Right lobe of liver (tissue), 4 donors: ENCODE data around the gene TBC1D20.
"Not testable (repeated sequence)": the region's sequence is repeated elsewhere in the genome, so short reads cannot be mapped to it uniquely, and the experiment has no call there.

Experiments
- POLR2A ChIP-seq: fragments of 450-650 bp; IDR thresholded peaks from one replicate; pipeline ENCODE4 v1.6.1; 2017; ENCODE audit warnings: antibody characterized with exemption, mild to moderate bottlenecking
- TF ChIP-seq, protein P1 (sequence below), 4 donors: fragments of 200-600 bp in 3 of 4; fragments of 450-650 bp in 1 of 4; IDR thresholded peaks; one replicate each; pipeline versions ENCODE4 v1.5.1 to v1.8.0; 2016 to 2022; ENCODE audit warnings: antibody characterized with exemption in 4 of 4, mild to moderate bottlenecking in 2 of 4
- donor health status: DM: no; HTN: no; CAD: no.
- donor health status: DM: no; HTN: no; CAD: no.
- donor health status: DM: no; HTN: yes; CAD: no.

DNA sequence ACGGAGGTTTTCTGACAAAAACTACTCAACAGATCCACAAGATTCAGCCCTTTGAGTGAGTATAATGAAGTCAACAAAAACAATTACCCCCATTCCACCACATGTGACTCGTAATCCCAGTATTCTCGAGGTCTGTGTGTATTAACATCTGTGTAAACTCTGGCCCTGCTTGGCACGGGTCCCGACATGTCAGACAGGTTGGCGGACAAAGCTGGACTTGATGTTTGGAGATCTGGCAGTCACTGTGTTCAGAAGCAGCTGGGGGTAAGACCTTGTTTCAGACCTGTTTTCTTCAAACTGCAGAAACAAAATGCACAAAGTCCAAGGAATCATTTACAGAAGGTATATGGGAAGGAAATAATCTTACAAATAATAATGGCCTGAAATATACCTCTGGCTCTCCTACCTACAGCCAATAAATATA lies 46.0 kb upstream of the TBC1D20 start:
- TF ChIP-seq, protein P1, sequence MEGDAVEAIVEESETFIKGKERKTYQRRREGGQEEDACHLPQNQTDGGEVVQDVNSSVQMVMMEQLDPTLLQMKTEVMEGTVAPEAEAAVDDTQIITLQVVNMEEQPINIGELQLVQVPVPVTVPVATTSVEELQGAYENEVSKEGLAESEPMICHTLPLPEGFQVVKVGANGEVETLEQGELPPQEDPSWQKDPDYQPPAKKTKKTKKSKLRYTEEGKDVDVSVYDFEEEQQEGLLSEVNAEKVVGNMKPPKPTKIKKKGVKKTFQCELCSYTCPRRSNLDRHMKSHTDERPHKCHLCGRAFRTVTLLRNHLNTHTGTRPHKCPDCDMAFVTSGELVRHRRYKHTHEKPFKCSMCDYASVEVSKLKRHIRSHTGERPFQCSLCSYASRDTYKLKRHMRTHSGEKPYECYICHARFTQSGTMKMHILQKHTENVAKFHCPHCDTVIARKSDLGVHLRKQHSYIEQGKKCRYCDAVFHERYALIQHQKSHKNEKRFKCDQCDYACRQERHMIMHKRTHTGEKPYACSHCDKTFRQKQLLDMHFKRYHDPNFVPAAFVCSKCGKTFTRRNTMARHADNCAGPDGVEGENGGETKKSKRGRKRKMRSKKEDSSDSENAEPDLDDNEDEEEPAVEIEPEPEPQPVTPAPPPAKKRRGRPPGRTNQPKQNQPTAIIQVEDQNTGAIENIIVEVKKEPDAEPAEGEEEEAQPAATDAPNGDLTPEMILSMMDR (IDR thresholded peaks at IDR 0.05), result not testable (repeated sequence)
- not testable (repeated sequence) for TF ChIP-seq POLR2A
